ENCODE measurements around the gene TBC1D2.

The TBC1D2 gene

GRCh38 chr9:98256756-98257155, 1.3 kb upstream of the TBC1D2 start:
- in situ Hi-C loops (cut with HindIII; ENCODE audit: low sequenced_read_pairs), result no loop called here
- no peak for DNase-seq (ENCODE audit: low read depth, low spot score)
- TF ChIP-seq CTCF (IDR thresholded peaks at IDR 0.05; ENCODE audit: low read depth, low read length), result no peak
- H3K4me3 ChIP-seq (ENCODE audit: low read depth, low read length), result peak overlapping the region; percentile 96

- no peak for TF ChIP-seq CTCF (IDR thresholded peaks at IDR 0.05; ENCODE audit: low read depth, low read length)
- H3K4me3 ChIP-seq (ENCODE audit: low read depth, low read length), result peak overlapping the region; percentile 96
- in situ Hi-C loops (cut with HindIII; ENCODE audit: low sequenced_read_pairs), result no loop called here
- peak; percentile 55 for DNase-seq (ENCODE audit: low read depth, low spot score)
These were observed 330 bp downstream of the TBC1D2 start for GRCh38 chr9:98255061-98255577.

- H3K4me3 ChIP-seq (ENCODE audit: low read depth, low read length), result peak overlapping the region; percentile 96
- DNase-seq (ENCODE audit: low read depth, low spot score), result peak; percentile 9
- no peak for TF ChIP-seq CTCF (IDR thresholded peaks at IDR 0.05; ENCODE audit: low read depth, low read length)
- in situ Hi-C loops (cut with HindIII; ENCODE audit: low sequenced_read_pairs), result no loop called here
These were observed 1.0 kb downstream of the TBC1D2 start for GRCh38 chr9:98254228-98255060.

GRCh38 chr9:98253565-98253964, 1.9 kb downstream of the TBC1D2 start:
- in situ Hi-C loops (cut with HindIII; ENCODE audit: low sequenced_read_pairs), result no loop called here
- no peak for DNase-seq (ENCODE audit: low read depth, low spot score)
- no peak for TF ChIP-seq CTCF (IDR thresholded peaks at IDR 0.05; ENCODE audit: low read depth, low read length)
- H3K4me3 ChIP-seq (ENCODE audit: low read depth, low read length), result peak overlapping the region; percentile 96

- no peak for TF ChIP-seq CTCF (IDR thresholded peaks at IDR 0.05; ENCODE audit: low read depth, low read length)
- no peak overlapping the region for H3K4me3 ChIP-seq (ENCODE audit: low read depth, low read length)
- in situ Hi-C loops (cut with HindIII; ENCODE audit: low sequenced_read_pairs), result no loop called here
- DNase-seq (ENCODE audit: low read depth, low spot score), result peak; percentile 83
These were observed 3.9 kb downstream of the TBC1D2 start for GRCh38 chr9:98251551-98251950.

- no peak for DNase-seq (ENCODE audit: low read depth, low spot score)
- TF ChIP-seq CTCF (IDR thresholded peaks at IDR 0.05; ENCODE audit: low read depth, low read length), result no peak
- no peak overlapping the region for H3K4me3 ChIP-seq (ENCODE audit: low read depth, low read length)
- in situ Hi-C loops (cut with HindIII; ENCODE audit: low sequenced_read_pairs), result no loop called here
These were observed 5.7 kb downstream of the TBC1D2 start for GRCh38 chr9:98249771-98250170.
